KG1 (cell line): Measurements from ENCODE around the gene EGFR.

Experiments
- DNase-seq: peaks from one replicate; lab custom pipeline; 2025; lab: John Stamatoyannopoulos, UW

Gene EGFR

DNA sequence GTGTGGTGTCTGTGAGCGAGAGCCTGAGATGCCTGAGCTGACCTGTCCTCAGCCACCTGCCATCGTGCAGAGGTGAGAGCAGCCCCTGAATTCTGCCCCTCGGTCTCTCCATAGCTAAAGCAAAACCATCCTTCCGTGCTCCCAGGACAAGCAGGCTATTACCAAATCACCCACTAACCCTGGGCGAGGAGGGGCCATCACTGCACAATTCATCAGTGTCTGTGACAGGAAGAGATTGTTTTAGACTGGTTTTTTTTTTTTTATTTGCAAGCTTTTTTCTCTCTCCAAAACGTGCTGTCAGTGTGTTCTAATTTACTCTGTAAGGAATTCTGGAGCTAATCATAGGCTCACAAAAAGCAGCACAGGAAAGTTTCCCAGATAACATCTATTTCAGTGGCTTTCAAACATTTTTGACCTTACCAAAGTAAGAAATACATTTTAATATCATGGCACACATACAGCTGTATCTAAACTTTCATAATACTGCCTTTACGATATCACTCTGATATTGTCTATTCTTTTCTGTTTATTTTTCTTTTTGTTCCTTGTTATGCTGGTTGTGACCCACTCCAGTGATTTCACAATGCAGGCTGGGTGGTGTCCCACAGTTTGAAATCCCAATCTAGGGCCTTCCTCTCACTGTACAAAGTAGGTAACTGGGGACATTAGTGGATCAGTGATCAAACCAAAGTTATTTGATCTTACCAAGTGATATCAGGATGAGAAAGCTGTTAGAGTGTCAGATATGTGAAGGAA lies 62.8 kb downstream of the EGFR start:
- no peak for DNase-seq

DNA sequence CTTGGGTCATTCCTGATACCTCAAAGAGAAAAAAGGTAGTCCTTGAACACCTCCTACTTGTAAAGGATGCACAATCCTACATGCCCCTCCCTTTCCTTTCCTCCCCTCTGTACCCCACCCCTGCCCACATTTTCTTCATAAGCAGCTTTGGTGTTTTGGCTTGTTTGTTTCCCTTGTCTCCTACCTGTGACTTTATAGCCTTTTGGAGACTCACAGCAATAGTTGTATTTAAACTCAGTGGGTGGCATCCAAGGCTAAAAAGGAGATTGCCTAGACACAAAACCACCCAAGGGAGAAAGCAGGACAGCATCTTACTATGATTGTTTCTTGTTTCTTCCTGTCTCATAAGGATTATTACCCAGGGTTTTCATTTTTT lies 63.4 kb downstream of the EGFR start:
- DNase-seq = no peak

- no peak for DNase-seq
These were observed 64.4 kb downstream of the EGFR start for GRCh38 chr7:55083206-55083605.

- no peak for DNase-seq
These were observed 65.5 kb downstream of the EGFR start for GRCh38 chr7:55084307-55084706.

GRCh38 chr7:55085511-55086412 lies 66.9 kb downstream of the EGFR start:
- no peak for DNase-seq

DNA sequence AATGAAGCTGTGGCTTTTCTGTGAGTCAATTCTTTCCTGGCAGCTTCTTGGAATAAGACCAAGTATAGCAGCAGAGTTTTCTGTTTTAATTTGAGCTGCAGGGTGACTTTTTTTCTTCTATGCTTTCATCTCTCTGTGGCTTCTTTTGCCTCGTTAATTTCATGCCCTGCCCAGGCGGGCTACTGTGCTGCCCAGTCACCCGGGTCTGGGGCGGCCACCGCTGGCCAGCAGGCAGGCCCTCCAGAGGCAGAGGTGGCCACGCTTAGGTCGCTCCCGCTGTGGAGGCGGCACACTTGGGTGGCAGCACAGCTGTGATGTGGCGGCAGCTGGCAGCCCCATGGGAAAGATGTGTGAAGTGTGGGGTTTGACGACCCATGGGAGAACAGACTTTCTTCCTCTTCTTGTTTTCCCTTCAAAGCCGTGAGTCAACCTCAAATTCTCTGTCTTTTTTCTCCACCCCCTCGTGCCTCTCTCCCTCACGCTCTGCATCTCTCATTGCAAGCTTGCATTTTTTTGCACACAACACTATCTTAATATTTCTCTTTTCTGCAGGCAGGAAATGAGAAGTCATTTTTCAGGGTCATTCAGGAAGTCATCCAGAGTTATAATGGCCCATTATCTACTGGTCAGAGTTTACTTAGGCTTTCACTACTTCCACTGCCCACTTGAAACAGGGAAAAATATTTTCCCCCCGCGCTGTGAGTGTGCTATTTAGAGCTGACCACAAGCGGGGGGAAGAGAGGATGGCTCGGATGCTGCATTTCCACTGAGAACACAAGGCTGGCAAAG lies 67.8 kb downstream of the EGFR start:
- no peak for DNase-seq

DNA sequence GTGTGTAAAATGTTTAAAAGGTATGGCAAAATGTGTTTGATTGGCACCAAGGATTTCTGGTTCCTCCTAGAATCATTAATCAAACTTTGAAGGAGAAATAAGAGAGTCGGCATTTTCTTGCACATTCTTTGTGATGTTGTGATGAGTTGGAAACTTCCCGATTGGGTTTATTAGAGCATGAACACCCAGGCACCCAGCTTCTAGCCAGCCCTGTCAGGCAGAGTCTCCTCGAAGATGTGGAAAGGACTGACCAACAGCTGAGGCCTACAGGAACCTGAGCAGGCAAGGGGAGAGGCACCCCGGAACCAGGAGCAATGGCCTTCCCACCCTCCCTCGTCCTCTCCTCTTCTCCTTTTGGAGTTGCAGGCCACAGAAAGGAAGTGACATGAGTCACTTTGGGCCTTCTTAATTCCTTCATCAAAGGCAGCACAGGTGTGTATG lies 68.7 kb downstream of the EGFR start:
- DNase-seq = no peak

DNA sequence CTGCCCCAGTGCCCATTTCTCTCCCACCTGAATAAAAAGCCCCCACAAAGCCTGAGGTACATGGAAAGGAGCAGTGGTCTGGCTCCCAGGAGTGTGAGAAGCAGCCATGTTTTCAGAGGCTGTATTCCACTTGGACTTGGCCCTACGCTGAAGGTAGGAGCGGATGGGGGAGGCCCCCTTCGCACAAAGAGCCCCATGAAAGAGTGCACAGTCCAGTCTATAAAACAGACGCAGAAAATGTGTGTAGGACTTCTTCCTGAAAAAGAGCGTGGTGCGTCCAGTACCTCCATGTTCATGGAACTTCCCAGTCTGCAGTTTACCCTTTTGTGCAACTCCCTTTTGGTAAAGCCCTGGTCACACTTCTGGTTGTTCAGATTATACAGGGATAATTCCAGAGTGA lies 69.3 kb downstream of the EGFR start:
- no peak for DNase-seq

GRCh38 chr7:55088620-55089019 lies 69.8 kb downstream of the EGFR start:
- no peak for DNase-seq

DNA sequence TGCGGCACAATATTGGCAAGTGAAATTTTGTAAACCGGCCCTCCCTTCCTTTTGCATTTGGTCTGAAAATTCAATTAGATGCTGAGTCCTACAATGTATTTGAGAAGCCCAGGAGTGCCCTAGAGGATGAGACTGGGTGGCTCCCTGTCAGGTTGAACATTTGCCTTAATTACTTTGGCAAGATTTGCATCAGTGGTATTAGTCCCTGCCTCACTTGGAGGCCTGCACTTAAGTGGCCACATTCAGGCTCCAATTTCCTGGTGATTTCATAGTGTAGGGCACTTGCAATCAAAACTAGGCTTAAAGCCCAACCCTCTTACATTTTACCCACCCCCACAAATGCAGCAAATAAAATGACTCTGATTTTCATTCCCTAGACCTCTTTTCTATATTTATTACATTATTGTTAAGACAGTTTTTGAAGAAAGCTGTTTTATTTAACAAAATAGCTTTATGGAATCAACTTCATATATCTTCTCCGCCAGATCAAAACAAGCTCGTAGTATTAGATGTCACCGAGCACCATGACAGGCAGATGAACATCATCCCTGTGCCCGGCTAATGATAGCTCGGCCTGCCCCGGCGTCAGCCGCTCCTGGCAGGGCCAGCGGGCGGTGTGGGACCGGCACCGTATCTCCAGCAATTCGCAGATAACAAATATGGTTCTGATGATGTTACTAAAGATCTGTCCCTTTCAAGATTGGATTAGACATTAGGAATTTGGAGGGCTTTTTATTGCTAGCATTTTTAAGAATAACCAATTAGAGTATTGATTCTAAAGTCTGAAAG lies 73.6 kb downstream of the EGFR start:
- DNase-seq = no peak

- no peak for DNase-seq
These were observed 74.2 kb downstream of the EGFR start for GRCh38 chr7:55092975-55093373.

GRCh38 chr7:55093674-55094073 lies 74.9 kb downstream of the EGFR start:
- DNase-seq = no peak

DNA sequence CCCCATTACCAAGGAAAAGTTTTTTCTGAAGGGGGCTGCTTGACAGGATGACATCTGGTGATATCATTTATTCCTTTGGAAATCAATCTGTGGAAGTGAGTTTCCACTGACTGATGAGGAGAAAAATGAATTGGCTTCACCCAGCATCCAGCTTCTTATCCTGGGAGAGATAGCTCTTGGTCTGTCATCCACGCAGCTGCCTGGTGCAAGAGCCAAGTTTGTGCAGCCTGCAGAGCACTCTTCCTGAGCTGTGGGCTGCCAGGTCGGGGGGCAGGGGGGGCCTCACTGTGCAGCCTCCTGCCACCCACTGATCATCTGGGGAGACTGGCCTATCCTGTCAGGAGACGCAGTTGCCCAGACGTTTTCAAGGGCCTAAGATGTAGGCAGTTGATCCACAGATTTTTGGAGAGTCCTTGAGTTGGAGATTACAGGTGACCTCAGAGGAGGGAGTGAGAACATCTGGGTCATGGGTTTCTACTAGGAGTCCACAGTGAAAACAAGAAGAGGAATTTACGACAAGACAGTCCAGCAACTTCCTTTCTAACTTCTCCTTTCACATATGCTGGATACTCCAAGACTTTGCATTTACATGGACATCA lies 75.4 kb downstream of the EGFR start:
- DNase-seq = no peak

DNA sequence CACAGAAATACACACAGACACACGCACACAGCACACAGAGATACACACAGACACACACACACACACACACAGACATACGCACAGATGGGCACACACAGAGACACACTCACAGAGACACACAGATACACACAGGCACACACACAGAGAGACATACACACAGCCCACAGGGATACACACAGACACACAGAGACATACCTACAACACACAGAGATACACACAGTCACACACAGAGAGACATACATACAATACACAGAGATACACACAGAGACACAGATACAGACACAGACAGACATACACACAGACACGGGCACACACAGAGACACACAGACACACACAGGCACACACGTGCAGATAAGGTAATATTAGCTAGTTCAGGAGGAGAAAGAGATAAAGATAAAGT lies 76.9 kb downstream of the EGFR start:
- DNase-seq = no peak

- no peak for DNase-seq
These were observed 77.5 kb downstream of the EGFR start for GRCh38 chr7:55096323-55096722.

- DNase-seq = no peak
These were observed 78.3 kb downstream of the EGFR start for GRCh38 chr7:55097100-55097499.

DNA sequence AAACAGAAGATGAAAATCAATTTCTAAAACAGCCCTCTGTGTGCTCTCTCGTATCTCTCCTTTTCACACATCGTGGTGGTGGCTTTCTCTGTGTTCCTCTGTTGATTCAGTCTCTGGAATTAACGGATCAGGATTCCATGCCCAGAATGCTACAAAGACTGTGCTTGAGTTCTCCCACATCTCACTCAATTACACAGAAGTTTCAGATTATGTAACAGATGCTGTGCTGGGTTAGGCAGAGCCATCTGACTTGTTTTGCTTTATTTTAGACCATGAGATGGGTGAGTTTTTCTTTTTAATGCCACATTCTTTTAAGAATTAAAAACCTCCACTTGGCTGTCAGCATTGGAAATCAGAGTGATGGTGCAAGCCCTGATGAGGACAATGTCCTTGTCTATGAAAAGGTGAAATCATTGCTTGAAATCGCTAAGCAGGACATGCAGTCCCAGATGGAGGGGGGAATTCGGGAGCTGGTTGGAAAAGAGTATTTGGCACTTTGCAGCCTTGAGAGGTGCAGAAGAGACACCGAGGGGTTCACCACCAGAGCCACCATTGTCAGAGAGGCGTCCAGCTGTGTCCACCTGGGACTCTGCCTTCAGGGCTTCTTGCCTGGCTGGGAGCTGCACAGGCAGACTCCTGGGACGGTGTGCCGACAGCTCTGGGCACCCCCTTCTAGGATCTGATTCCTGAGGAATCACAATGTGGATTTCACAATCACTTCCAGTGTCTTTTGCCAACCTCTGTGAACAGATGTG lies 80.4 kb downstream of the EGFR start:
- no peak for DNase-seq

DNA sequence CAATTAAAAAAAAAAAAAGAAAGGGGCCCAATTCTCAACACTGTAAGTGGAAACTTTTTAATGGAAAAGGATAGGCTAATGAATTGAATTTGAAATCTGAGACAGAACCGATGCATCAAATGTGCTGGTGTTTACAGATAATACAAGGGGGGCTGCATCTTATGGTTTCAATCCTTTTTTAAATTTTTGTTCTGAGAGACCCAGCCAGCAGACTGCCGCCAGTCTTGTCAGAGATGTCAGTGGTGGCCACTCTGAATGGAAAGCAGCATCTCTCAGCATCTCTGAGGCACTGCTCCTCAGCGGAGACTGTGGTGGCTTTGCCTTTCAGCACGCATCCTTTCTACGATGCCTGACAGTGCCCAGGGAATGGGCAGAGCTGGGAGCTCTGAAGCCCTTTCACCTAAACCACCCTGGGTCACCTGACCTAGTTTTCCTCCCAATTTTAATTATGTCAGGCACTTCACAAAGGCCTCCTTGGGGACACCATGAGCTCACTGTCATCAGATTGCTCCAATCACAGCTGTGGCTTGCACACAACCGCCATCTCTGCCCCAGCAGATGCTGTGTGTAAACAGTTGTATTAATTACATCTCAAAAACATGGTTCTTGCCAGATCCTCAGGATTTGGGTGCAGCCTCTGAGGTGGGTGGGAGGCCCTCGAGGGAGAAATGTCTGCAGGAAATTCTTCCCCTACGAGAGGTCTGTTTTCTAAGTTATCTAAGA lies 81.2 kb downstream of the EGFR start:
- DNase-seq = no peak

DNA sequence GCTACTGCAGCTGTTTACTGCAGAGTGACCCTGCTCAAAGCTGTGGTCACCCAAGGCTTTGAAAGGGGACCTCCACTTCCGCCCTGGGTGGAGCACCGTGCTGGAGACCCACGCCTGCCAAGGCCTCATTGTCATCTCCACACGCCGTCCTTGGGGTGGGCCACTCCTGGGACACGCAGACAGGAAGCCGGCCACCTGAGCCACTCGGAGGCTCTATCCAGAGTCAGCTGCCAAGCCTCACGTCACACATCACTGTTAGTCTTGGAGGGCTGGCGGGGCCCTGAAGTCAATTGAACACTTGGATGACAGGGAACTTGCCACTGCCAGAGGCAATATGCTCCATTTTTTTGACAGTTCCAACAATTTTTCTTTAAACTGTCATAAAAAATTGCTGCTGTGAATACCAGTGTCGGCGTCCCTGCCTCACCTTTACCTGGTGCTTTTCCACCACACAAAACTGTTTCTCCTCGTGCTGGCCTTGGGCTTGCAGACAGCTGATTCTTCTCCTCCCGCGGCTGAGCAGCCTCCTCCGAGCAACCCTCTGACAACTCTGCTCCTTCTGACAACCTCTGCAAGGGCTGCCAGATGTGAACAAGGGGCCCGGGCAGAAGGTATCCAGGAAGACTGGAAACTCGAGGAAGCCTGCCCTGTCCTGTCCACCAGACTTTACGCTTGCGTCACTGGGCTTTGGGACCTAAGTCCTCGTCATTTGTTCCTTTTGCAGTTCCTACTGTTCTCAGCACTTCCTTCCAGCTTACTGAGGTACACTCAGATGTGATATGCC lies 81.9 kb downstream of the EGFR start:
- DNase-seq = no peak
